ENCODE measurements around the gene DNASE1L3. TPM values are rescaled to one million over a fixed set of nuclear protein-coding genes. Genes with fewer than 3 reads are reported as not detected.

The DNASE1L3 gene
- total and polyA plus RNA-seq, 2 donors (not counting 1 experiment from before 2014, with no cell fraction given) = not detected

- no peaks in the 10 kb centered on the region for H3K79me2 ChIP-seq (ENCODE audit: control insufficient read depth, insufficient read depth, low read length)
- H2AFZ ChIP-seq (ENCODE audit: low read length) = no peak overlapping the region
- H3K9ac ChIP-seq (ENCODE audit: insufficient read depth, low read length) = no peak overlapping the region
- DNase-seq (ENCODE audit: low read depth in 2 of 2) = no peak
- no peak overlapping the region for H3K27ac ChIP-seq (ENCODE audit: insufficient read depth, low read length)
- no peaks in the 10 kb centered on the region for H3K9me3 ChIP-seq (ENCODE audit: control insufficient read depth, insufficient read depth, low read depth, low read length)
- H4K20me1 ChIP-seq (ENCODE audit: control insufficient read depth, extremely low read depth, insufficient read depth, low read length) = no peaks in the 10 kb centered on the region
- H3K36me3 ChIP-seq (ENCODE audit: control insufficient read depth, insufficient read depth, low read length) = peaks cover 20% of the 10 kb centered on the region
- peaks cover 11% of the 10 kb centered on the region for H3K4me1 ChIP-seq (ENCODE audit: control insufficient read depth, extremely low read depth, insufficient read depth, low read length)
- TF ChIP-seq CTCF (conservative IDR thresholded peaks at IDR 0.05 in 1 of 2, IDR thresholded peaks at IDR 0.05 in 1 of 2; ENCODE audit: low read depth in 1 of 2, low read length in 2 of 2) (no peak), EZH2 (IDR thresholded peaks at IDR 0.05; ENCODE audit: low read length, missing control alignments) (no peak)
- no peaks in the 10 kb centered on the region for H3K27me3 ChIP-seq (ENCODE audit: control insufficient read depth, insufficient read depth, low read length)
- no peak overlapping the region for H3K4me2 ChIP-seq (ENCODE audit: extremely low read depth, insufficient read depth, low read length)
- H3K4me3 ChIP-seq (replicated peaks in 1 of 4; ENCODE audit: control extremely low read depth in 1 of 4, insufficient read depth in 1 of 4, low read depth in 3 of 4, low read length in 4 of 4) = no peak overlapping the region
These were observed 42.3 kb downstream of the DNASE1L3 start for GRCh38 chr3:58168498-58168897.

DNA sequence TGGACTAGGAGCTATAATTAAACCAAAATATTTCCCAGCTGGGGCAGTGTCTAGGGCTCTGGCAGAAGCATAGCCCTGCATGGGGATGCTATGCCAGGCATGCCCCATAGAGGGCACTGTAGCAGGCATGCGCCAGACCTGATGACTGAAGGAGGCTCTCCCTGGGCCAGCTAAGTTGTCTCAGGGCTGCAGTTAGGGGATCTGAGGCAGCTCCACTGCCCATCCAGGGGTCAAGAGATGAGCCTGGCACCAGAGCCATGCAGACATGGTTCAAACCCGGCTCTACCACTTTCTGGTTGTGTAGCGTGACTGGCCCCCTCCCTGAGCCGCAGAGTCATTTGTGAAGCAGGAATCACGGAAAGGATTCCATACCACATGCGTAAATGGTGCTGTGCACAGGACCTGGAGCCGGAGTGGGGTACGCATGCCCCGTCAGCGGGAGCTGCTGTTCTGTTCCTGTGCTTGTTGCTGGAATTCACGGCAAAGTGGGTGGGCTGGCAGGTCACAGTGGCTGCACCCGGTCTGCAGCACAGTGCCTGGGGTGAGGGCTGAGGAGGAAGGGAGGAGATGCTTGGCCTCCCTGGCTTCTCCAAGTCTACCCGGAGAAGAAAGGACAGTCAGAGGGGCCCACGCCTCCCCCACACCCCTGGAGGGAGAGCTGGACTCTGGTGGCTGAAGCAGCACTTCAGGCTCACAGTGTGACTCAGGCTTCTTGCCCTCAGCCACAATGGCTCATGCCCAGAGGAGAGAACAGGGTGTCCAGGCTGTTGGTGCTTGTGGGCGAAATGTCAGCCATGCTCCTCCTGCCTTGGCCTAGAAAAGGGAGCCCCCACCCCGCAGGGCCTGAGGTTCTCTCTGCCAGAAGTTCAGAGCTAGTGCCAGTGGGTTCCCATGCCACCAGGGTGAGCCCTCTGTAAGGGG is 43.1 kb downstream of the DNASE1L3 start:
- no peak overlapping the region for H3K9ac ChIP-seq (ENCODE audit: insufficient read depth, low read length)
- no peaks in the 10 kb centered on the region for H3K9me3 ChIP-seq (ENCODE audit: control insufficient read depth, insufficient read depth, low read depth, low read length)
- H3K4me1 ChIP-seq (ENCODE audit: control insufficient read depth, extremely low read depth, insufficient read depth, low read length) = peaks cover 16% of the 10 kb centered on the region
- H3K27ac ChIP-seq (ENCODE audit: insufficient read depth, low read length) = no peak overlapping the region
- H2AFZ ChIP-seq (ENCODE audit: low read length) = no peak overlapping the region
- H3K79me2 ChIP-seq (ENCODE audit: control insufficient read depth, insufficient read depth, low read length) = no peaks in the 10 kb centered on the region
- DNase-seq (ENCODE audit: low read depth in 2 of 2) = peak; percentile 41 to 78
- H3K36me3 ChIP-seq (ENCODE audit: control insufficient read depth, insufficient read depth, low read length) = peaks cover 21% of the 10 kb centered on the region
- no peak overlapping the region for H3K4me3 ChIP-seq (replicated peaks in 1 of 4; ENCODE audit: control extremely low read depth in 1 of 4, insufficient read depth in 1 of 4, low read depth in 3 of 4, low read length in 4 of 4)
- no peaks in the 10 kb centered on the region for H3K27me3 ChIP-seq (ENCODE audit: control insufficient read depth, insufficient read depth, low read length)
- TF ChIP-seq EZH2 (IDR thresholded peaks at IDR 0.05; ENCODE audit: low read length, missing control alignments) = no peak
- peak; percentile 83 to 99 for TF ChIP-seq CTCF (conservative IDR thresholded peaks at IDR 0.05 in 1 of 2, IDR thresholded peaks at IDR 0.05 in 1 of 2; ENCODE audit: low read depth in 1 of 2, low read length in 2 of 2)
- H3K4me2 ChIP-seq (ENCODE audit: extremely low read depth, insufficient read depth, low read length) = no peak overlapping the region
- H4K20me1 ChIP-seq (ENCODE audit: control insufficient read depth, extremely low read depth, insufficient read depth, low read length) = no peaks in the 10 kb centered on the region

DNA sequence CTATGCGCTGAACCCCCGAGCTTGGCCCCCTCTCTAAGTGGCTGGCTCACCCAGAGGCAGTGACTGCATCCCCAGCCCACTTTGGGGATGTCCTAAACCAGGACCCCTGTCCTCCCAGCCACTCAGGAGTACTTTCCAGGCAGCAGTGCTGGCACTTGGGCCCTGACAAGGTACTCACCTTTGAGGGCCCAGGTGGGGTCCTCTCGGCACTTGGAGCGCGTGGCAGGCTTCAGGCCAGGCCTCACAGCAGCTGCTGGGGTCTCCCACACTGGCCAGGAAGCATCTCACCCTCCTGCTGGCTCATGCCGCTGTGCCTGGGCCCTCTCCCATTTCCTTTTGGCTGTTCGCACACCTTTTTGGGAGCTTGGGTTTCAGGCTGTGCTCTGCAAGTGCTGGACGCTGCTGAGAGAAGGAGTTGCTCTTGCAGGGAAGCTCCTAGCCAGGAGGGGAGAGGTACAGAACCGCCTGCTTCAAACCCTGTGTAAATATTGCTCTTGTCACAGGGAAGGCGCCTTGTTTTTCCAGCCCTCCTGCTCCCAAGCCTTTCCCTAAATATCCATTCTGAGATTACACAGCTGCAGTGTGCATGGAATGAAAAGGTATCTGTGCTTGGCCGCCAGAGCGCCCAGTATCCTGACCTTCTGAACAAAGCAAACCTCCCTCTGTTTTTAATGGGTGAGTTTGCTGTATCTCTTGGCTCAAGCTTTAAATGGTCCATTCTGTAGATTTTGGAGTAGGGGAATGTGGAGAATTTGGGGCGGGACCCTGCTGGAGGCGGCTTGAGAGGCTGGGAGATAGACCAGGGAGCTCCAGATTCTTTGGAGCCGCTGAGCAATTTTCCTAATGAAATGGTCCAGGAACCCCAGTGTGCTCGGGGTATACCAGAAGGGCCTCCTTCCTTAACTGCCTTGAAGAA is 45.6 kb downstream of the DNASE1L3 start:
- peak in 1 of 2 donors; percentile 0 for TF ChIP-seq CTCF (conservative IDR thresholded peaks at IDR 0.05 in 1 of 2, IDR thresholded peaks at IDR 0.05 in 1 of 2; ENCODE audit: low read depth in 1 of 2, low read length in 2 of 2)
- TF ChIP-seq EZH2 (IDR thresholded peaks at IDR 0.05; ENCODE audit: low read length, missing control alignments) = no peak
- no peak overlapping the region for H3K4me3 ChIP-seq (replicated peaks in 1 of 4; ENCODE audit: control extremely low read depth in 1 of 4, insufficient read depth in 1 of 4, low read depth in 3 of 4, low read length in 4 of 4)
- no peak overlapping the region for H3K27ac ChIP-seq (ENCODE audit: insufficient read depth, low read length)
- H3K4me1 ChIP-seq (ENCODE audit: control insufficient read depth, extremely low read depth, insufficient read depth, low read length) = peaks cover 27% of the 10 kb centered on the region
- peak in 1 of 2 donors; percentile 84 for DNase-seq (ENCODE audit: low read depth in 2 of 2)
- H3K27me3 ChIP-seq (ENCODE audit: control insufficient read depth, insufficient read depth, low read length) = no peaks in the 10 kb centered on the region
- no peaks in the 10 kb centered on the region for H3K79me2 ChIP-seq (ENCODE audit: control insufficient read depth, insufficient read depth, low read length)
- peaks cover 22% of the 10 kb centered on the region for H3K36me3 ChIP-seq (ENCODE audit: control insufficient read depth, insufficient read depth, low read length)
- no peak overlapping the region for H3K9ac ChIP-seq (ENCODE audit: insufficient read depth, low read length)
- H2AFZ ChIP-seq (ENCODE audit: low read length) = no peak overlapping the region
- no peak overlapping the region for H3K4me2 ChIP-seq (ENCODE audit: extremely low read depth, insufficient read depth, low read length)
- no peaks in the 10 kb centered on the region for H3K9me3 ChIP-seq (ENCODE audit: control insufficient read depth, insufficient read depth, low read depth, low read length)
- H4K20me1 ChIP-seq (ENCODE audit: control insufficient read depth, extremely low read depth, insufficient read depth, low read length) = no peaks in the 10 kb centered on the region

Measured in fibroblast of lung (primary cell).